Heart left ventricle (tissue), 16 donors: ENCODE results near the gene CREB3L1. TPM values are rescaled to one million over a fixed set of nuclear protein-coding genes. Genes with fewer than 3 reads are reported as not detected.
A peak's percentile ranks its signal among the peaks of the same experiment; 100 is the strongest.

ENCODE experiments used
- ATAC-seq, 4 donors: fragments of 200-7000 bp; cut with Tn5 transposase; one replicate each; pipeline ENCODE4 v1.9.1; 2020 to 2022; ENCODE audit warnings: moderate library complexity in 4 of 4, mild to moderate bottlenecking in 3 of 4, moderate number of reproducible peaks in 1 of 4
- DNase-seq, 5 donors: peaks; one replicate each; pipeline ENCODE4 v3.0.0-alpha.2; 2020
- H3K27ac ChIP-seq, 12 donors: fragments of 200-600 bp; sonication (generic) in 4 of 12; one replicate each; pipeline versions ENCODE4 v1.5.0 to v1.8.0; 2016 to 2022; ENCODE audit warnings: mild to moderate bottlenecking in 2 of 12
- H3K27me3 ChIP-seq, 9 donors: fragments of 200-600 bp; sonication (generic) in 2 of 9; one replicate each; pipeline versions ENCODE4 v1.5.1 to v1.8.0; 2016 to 2022; ENCODE audit warnings: mild to moderate bottlenecking in 3 of 9
- H3K36me3 ChIP-seq, 9 donors: fragments of 200-600 bp; sonication (generic) in 2 of 9; one replicate each; pipeline versions ENCODE4 v1.5.0 to v1.8.0; 2018 to 2022; ENCODE audit warnings: mild to moderate bottlenecking in 2 of 9
- H3K4me1 ChIP-seq, 12 donors: fragments of 200-600 bp; sonication (generic) in 4 of 12; one replicate each; pipeline versions ENCODE4 v1.5.0 to v1.8.0; 2016 to 2022; ENCODE audit warnings: mild to moderate bottlenecking in 3 of 12
- H3K4me3 ChIP-seq, 12 donors: fragments of 200-600 bp; sonication (generic) in 4 of 12; one replicate each; pipeline versions ENCODE4 v1.5.0 to v1.8.0; 2017 to 2022; ENCODE audit warnings: mild to moderate bottlenecking in 9 of 12, moderate library complexity in 4 of 12
- H3K9me3 ChIP-seq, 12 donors: fragments of 200-600 bp; sonication (generic) in 4 of 12; one replicate each; pipeline versions ENCODE4 v1.5.0 to v1.8.0; 2016 to 2022; ENCODE audit warnings: mild to moderate bottlenecking in 1 of 12
- CTCF ChIP-seq, 12 donors: fragments of 200-600 bp; sonication (generic) in 4 of 12; IDR thresholded peaks; one replicate each; pipeline versions ENCODE4 v1.5.0 to v1.8.0; 2018 to 2022; ENCODE audit warnings: antibody characterized with exemption in 12 of 12, mild to moderate bottlenecking in 5 of 12
- POLR2A ChIP-seq, 2 donors: fragments of 450-650 bp; IDR thresholded peaks; one replicate each; pipeline ENCODE4 v1.6.1; 2017; ENCODE audit warnings: antibody characterized with exemption in 2 of 2, mild to moderate bottlenecking in 2 of 2, moderate library complexity in 2 of 2
- WGBS, 4 donors: extraction: QIAGEN DNeasy Blood & Tissue Kit in 2 of 4; methylation state at CpG; one replicate each; pipeline versions ENCODE4 v1.1.5 to v1.1.7; 2013 to 2018; 5-methylcytosine and 5-hydroxymethylcytosine counted together
- intact Hi-C, 10 donors: fragments of 100-400 bp; cut with DNase I; formaldehyde crosslinking; loops; one replicate each; pipeline versions ENCODE4 v1.11.1 to v1.14.2; 2022
- polyA plus RNA-seq, 2 donors: library from polyadenylated mRNA; stranded (reverse); fragments of 200-250 nt; gene quantifications; one replicate each; pipeline ENCODE4 v1.2.3, GENCODE V29; 2013
- total RNA-seq, 9 donors: library from RNA; depleted of rRNA in 2 of 9; stranded (reverse); fragments of >200 nt in 2 of 9; fragmentation: NEBNext Ultra II Directional in 3 of 9; extraction: Animal tissue kit (Norgen Biotek cat#: 25700) in 3 of 9; gene quantifications; one replicate each; pipeline versions ENCODE4 v1.1.0 to v1.2.4, GENCODE V29; 2016 to 2023
- donor health status: ischemic (EF 13 %, LVEDD 7.1; RV severe dilation, severe dysfunction).
- donor health status: healthy with polysubstance abuse.
- donor health status: DM: no; HTN: yes; CAD: no.
- donor health status: DM: no; HTN: no; CAD: no.
- donor health status: ischemic (EF 25% LVEDD 6.9; RV normal size, moderate dysfunction).
- donor health status: ischemic (EF 25% LVEDD 5.7; RV mildly dilated, moderate dysfunction).
- donor health status: healthy.
- donor health status: DM: yes; HTN: yes; CAD: no.
- donor health status: ischemic (EF 35%, LVEDD 5.7; RV mildly dilated, moderate dysfunction).
- donor health status: nonischemic (EF 11% LVEDD 7.7; RV severe dilation, severe dysfunction).
- donor health status: DM: yes; HTN: yes; CAD: no.
- donor health status: PGD.
- donor health status: ischemic (EF 29% LVEDD 5.4; RV normal size, mild dysfunction).
- donor health status: nonischemic (EF 23%, LVEDD 6.1; RV moderate dilation, normal function).

The CREB3L1 gene
- total and polyA plus RNA-seq, 11 donors: 7.4 to 31.9 (median 23.3) TPM

DNA sequence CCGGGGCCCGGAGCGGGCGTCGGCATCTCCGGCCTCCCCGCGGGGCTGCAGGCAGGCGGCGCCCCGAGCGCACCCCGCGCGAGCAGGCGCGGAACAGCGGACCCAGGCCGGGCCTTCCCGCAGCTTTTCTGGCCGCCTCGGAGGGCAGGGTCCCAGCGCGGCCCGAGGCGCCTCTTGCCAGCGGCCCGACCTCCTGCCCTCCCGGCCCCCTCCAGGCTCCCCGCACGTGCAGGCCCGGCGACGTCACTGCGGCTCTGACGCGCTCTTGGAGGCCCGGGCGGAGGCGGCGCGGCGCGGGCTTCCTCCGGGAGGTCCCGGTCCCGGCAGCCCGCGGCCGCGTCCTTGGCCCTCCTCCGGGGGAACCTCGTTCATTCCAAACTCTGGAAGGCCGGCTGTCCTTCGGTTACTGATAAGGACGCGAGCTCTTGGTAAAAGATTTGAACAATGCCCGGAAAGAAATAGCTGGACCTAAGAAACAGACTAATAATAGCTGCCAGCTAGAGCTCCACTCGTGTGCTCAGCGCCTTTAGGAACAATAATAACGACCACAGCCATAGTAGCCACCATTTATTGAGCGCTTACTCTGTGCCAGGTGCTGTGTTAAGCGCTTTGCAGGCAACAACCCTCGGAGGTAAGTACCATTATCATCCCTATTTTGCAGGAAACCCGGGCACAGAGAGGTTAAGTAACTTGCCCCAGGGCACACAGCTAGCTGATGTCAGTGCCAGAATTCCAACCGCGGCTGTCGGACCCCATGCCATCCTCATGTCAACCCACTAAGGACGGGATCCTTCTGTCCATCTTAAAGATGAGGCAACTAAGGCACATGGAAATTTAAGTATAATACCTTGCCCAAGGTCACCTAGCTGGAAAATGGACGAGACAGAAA lies 39.1 kb upstream of the CREB3L1 start:
- peak overlapping the region; percentile 84 to 96 (median 92) for H3K27ac ChIP-seq
- peak overlapping the region; percentile 32 to 67 (median 58) for H3K4me3 ChIP-seq
- H3K27me3 ChIP-seq: no peaks in the 10 kb centered on the region
- no peaks in the 10 kb centered on the region for H3K36me3 ChIP-seq
- 0 to 1% (median 1%) methylated on average over 17 to 70 of the region's 70 CpGs for WGBS, 4 donors
- ATAC-seq: peak; percentile 35 to 77 (median 72)
- peaks cover 3 to 43% (median 23%) of the 10 kb centered on the region in 12 donors for H3K4me1 ChIP-seq
- TF ChIP-seq POLR2A (IDR thresholded peaks at IDR 0.05) (no peak), CTCF (IDR thresholded peaks at IDR 0.05) (peak in 6 of 12 donors; percentile 15 to 46 (median 34))
- peak; percentile 81 to 90 (median 83) for DNase-seq
- H3K9me3 ChIP-seq: peaks cover 0 to 7% (median 0%) of the 10 kb centered on the region in 12 donors
- intact Hi-C loops: loop anchor here in 9 of 10 donors (2.0 to 10.0 kb wide), 8 partner anchors 69 to 296 kb away; partner anchors contain the start of gene PHF21A (in 5 of the 9)

DNA sequence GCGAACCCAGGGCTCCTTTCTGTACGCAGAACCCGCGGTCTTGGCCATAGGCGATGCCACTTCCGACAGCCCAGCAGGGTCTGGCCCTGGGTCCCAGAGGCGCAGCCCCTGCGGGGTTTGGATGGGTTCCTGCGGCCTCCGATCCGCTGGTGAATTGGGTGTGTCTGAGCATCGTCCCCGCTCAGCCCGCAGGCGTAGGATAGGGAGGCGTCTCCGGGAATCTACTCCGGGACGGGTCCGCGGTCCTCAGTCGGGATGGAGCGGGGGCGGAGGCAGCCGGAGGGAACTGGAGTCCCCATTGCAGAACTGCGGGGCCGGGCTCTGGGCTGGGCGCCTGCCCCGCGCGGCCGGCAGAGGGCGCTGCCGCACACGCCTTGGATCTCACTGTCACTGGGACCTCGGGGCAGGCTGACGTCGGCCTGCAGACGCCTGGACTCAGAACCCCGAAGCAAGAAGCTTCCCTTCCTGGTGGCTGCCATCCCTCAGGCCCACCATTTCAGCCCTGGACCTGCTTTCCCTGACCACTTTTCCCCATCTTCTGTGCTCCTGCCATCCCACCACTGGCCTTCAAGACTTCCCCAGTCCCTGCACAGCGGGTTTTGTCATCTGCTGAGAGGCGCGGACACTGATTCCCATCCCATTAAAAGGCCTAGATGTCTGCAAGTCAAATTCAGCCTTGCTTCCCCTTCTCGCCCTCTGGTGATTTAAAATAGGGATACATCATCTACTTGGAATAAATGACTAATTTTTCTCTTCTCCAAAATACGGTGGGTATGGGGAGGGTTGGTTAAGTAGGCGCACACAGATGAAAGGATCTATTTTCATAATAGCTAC lies 38.3 kb upstream of the CREB3L1 start:
- H3K4me1 ChIP-seq: peaks cover 3 to 50% (median 26%) of the 10 kb centered on the region in 12 donors
- peak overlapping the region in 11 of 12 donors; percentile 32 to 67 (median 59) for H3K4me3 ChIP-seq
- peak; percentile 88 to 95 (median 89) for DNase-seq
- H3K9me3 ChIP-seq: peaks cover 0 to 7% (median 0%) of the 10 kb centered on the region in 12 donors
- intact Hi-C loops: loop anchor here in 9 of 10 donors (1.0 to 10.0 kb wide), 9 partner anchors 68 to 296 kb away; partner anchors contain the start of gene PHF21A (in 5 of the 9)
- ATAC-seq: peak; percentile 77 to 87 (median 84)
- peak overlapping the region; percentile 84 to 96 (median 92) for H3K27ac ChIP-seq
- H3K27me3 ChIP-seq: no peaks in the 10 kb centered on the region
- no peaks in the 10 kb centered on the region for H3K36me3 ChIP-seq
- TF ChIP-seq CTCF (IDR thresholded peaks at IDR 0.05) (peak; percentile 98 to 100 (median 99)), POLR2A (IDR thresholded peaks at IDR 0.05) (peak in 1 of 2 donors; percentile 40)
- 11 to 18% (median 14%) methylated on average over 22 to 46 of the region's 46 CpGs for WGBS, 4 donors

GRCh38 chr11:46239801-46240061 lies 37.7 kb upstream of the CREB3L1 start:
- H3K4me1 ChIP-seq: peaks cover 3 to 50% (median 26%) of the 10 kb centered on the region in 12 donors
- no peaks in the 10 kb centered on the region for H3K27me3 ChIP-seq
- H3K36me3 ChIP-seq: no peaks in the 10 kb centered on the region
- H3K9me3 ChIP-seq: peaks cover 0 to 7% (median 0%) of the 10 kb centered on the region in 12 donors
- ATAC-seq (peak in 1 of 4 donors; percentile 1), DNase-seq (no peak)
- H3K4me3 ChIP-seq: no peak overlapping the region
- WGBS, 4 donors: 55 to 63% (median 61%) methylated on average over 4 of the region's 4 CpGs
- no peak for TF ChIP-seq CTCF (IDR thresholded peaks at IDR 0.05)
- no peak for TF ChIP-seq POLR2A (IDR thresholded peaks at IDR 0.05)
- intact Hi-C loops: loop anchor here (1.0 to 10.0 kb wide), 11 partner anchors 38 to 295 kb away; partner anchors contain the start of genes PHF21A (in 5 of the 10) and CREB3L1 (in 3 of the 10)
- peak overlapping the region in 11 of 12 donors; percentile 69 to 96 (median 90) for H3K27ac ChIP-seq
